IPS DF 6.9 (cell line): Measurements from ENCODE around the gene MYMK.

Source experiments
- DNase-seq: peaks from one replicate; pipeline ENCODE4 v3.0.0-alpha.2; 2013; ENCODE audit warnings: low read depth, low spot score
- H3K27ac ChIP-seq: one replicate; pipeline ENCODE4 v1.5.1; 2013; ENCODE audit warnings: low read length, control low read depth
- H3K27me3 ChIP-seq: 2 replicates; pipeline ENCODE4 v1.6.1; 2013; ENCODE audit warnings: mild to moderate bottlenecking, low read length; ENCODE audit not compliant: control insufficient read depth, insufficient read depth
- H3K36me3 ChIP-seq: 2 replicates; pipeline ENCODE4 v1.6.1; 2013; ENCODE audit warnings: low read length; ENCODE audit not compliant: control insufficient read depth, insufficient read depth
- H3K4me1 ChIP-seq: 2 replicates; pipeline ENCODE4 v1.6.1; 2013; ENCODE audit warnings: low read length; ENCODE audit not compliant: control insufficient read depth, insufficient read depth
- H3K4me3 ChIP-seq: 2 replicates; pipeline ENCODE4 v1.5.1; 2013; ENCODE audit warnings: mild to moderate bottlenecking, low read length
- H3K9me3 ChIP-seq: 2 replicates; pipeline ENCODE4 v1.6.1; 2013; ENCODE audit warnings: low read length, inconsistent platforms; ENCODE audit not compliant: control insufficient read depth, insufficient read depth
- WGBS: extraction: QIAGEN DNeasy Blood & Tissue Kit; methylation state at CpG from one replicate; pipeline ENCODE4 v1.1.7; 2013; ENCODE audit warnings: mixed read lengths, missing lambda C conversion rate; ENCODE audit not compliant: insufficient read length, insufficient coverage; 5-methylcytosine and 5-hydroxymethylcytosine counted together

The MYMK gene

DNA sequence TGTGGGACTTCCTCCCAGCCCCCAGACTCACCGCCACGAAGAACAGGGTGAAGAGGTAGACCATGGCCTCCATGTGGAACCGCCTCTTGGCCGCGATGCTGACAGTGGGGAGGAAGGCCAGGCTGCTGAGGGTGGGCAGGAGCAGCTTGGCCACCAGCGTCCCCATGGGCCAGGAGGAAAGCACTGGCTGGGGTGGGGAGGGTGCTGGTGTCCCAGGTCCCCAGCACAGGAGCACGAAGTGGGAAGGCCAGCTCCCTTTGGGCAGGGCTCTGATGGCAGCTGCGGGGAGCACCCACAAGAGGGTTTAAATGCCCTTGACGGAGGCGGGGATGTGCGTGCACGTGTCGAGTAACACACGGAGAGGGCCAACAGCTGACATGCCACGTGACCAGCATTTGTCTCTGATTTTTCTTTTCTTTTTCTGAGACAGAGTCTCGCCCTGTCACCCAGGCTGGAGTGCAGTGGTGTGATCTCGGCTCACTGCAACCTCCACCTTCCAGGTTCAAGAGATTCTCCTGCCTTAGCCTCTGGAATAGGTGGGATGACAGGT, at the start of gene MYMK:
TSS of gene MYMK (minus strand) at position 281 of the 550 bp plus-strand sequence. CDS start at position 166, 115 bp downstream.
- H3K27me3 ChIP-seq, result no peaks in the 10 kb centered on the region
- DNase-seq, result no peak
- H3K4me3 ChIP-seq, result no peak within 1 kb of the TSS
- peaks cover 10% of the 10 kb centered on the region for H3K4me1 ChIP-seq
- no peak within 1 kb of the TSS for H3K27ac ChIP-seq
- no peaks in the 10 kb centered on the region for H3K36me3 ChIP-seq
- no peaks in the 10 kb centered on the region for H3K9me3 ChIP-seq
- no CpG with 5 or more reads among the region's 17 CpGs for WGBS

- Histone ChIP-seq H3K27me3 (no peaks in the 10 kb centered on the region), H3K4me1 (no peaks in the 10 kb centered on the region; the same call in 1 of the 2 replicates), H3K9me3 (no peaks in the 10 kb centered on the region), H3K36me3 (no peaks in the 10 kb centered on the region), H3K27ac (no peak overlapping the region), H3K4me3 (no peak overlapping the region)
- no CpG with 5 or more reads among the region's 21 CpGs for WGBS
- DNase-seq, result no peak
Observed at GRCh38 chr9:133573791-133574515, 49.2 kb upstream of the MYMK start.

DNA sequence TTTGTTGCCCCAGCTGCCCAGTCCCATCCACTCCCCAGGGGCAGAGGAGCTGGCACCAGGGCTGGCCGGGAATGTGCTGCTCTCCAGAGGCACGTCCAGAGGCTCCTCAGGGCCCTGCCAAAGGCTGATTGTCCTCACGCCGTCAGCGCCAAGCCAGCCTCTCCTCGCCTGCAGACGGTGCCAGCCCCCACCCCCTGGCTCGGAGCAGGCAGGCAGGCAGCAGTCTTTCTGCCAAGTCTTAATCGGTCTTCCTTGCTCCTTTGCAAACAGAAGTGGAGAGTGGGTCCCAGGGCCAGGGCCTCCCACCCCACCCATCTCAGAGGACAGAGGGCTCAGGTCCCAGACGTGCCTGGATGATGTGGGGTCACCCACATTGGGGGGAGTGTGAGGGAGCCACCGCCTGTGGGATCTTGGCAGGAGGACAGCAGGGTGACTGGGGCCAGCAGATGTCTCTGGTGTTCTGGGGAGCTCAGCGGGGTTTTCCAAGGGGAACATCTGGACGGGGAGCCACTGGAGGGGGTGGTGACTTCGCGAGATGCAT, 48.1 kb upstream of the MYMK start:
- H3K9me3 ChIP-seq, result no peaks in the 10 kb centered on the region
- no peak for DNase-seq
- no peaks in the 10 kb centered on the region for H3K36me3 ChIP-seq
- H3K4me3 ChIP-seq, result no peak overlapping the region
- WGBS, result no CpG with 5 or more reads among the region's 15 CpGs
- H3K27me3 ChIP-seq, result no peaks in the 10 kb centered on the region
- no peaks in the 10 kb centered on the region; the same call in 1 of the 2 replicates for H3K4me1 ChIP-seq
- H3K27ac ChIP-seq, result no peak overlapping the region

DNA sequence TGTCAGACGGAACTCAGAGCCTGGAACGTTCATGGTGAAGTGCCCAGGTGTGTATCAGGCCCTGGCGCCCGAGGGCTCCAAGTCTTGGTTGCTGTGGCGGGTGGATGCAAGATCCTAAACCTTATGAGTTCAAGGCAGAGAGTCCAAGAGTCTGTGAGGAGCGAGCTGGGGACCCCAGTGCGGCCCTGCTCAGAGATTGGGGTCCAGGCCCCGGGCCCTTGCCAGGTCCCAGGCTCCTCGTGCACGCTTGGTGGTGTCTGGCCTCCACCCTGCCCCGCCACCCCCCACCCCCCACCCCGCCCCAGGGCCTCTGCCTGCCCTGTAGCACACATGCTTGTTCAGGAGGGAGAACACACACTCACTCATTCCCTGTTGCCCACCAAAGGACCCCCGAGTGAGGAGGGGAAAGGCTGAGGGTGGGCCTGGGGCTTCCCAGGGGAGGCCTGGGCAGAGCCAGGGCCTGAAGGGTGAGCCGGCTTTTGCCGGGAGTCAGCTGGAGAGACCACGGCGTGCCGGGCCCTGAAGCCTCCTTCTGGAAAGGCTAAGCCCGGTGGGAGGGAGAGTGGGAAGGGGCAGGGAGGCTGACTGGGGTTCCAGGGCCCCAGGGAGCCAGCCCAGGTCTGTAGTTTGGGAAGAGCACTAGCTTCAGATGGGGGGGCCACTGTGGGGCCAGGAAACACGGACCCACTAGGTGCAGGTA, 47.3 kb upstream of the MYMK start:
- H3K4me1 ChIP-seq, result no peaks in the 10 kb centered on the region; the same call in 1 of the 2 replicates
- H3K9me3 ChIP-seq, result no peaks in the 10 kb centered on the region
- no CpG with 5 or more reads among the region's 20 CpGs for WGBS
- H3K27ac ChIP-seq, result no peak overlapping the region
- no peak overlapping the region for H3K4me3 ChIP-seq
- no peak for DNase-seq
- H3K36me3 ChIP-seq, result no peaks in the 10 kb centered on the region
- H3K27me3 ChIP-seq, result no peaks in the 10 kb centered on the region

- H3K36me3 ChIP-seq, result no peaks in the 10 kb centered on the region
- no peak for DNase-seq
- no peaks in the 10 kb centered on the region for H3K9me3 ChIP-seq
- H3K4me3 ChIP-seq, result no peak overlapping the region
- no CpG with 5 or more reads among the region's 9 CpGs for WGBS
- H3K27ac ChIP-seq, result no peak overlapping the region
- no peaks in the 10 kb centered on the region for H3K27me3 ChIP-seq
- no peaks in the 10 kb centered on the region; the same call in 1 of the 2 replicates for H3K4me1 ChIP-seq
Observed at GRCh38 chr9:133571391-133571890, 46.7 kb upstream of the MYMK start.

DNA sequence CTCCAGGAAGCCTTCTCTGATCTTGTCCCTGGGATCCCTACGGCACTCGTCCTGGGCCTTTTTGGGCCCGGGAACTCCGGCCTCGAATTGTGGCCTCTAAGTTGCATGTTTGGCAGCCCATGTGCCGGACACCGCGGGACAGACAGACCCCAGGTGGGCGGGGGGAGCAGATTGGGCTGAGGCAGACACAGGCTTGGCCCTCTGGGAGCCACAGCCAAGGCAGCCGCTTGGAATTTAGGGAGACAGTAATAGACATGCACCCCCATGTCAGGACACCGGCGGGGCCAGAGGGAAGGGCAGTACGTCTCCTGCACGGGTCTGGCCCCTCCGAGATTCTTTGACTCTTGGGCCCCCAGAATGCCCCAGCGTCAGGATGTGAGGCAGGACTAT, 45.9 kb upstream of the MYMK start:
- WGBS, result no CpG with 5 or more reads among the region's 16 CpGs

DNA sequence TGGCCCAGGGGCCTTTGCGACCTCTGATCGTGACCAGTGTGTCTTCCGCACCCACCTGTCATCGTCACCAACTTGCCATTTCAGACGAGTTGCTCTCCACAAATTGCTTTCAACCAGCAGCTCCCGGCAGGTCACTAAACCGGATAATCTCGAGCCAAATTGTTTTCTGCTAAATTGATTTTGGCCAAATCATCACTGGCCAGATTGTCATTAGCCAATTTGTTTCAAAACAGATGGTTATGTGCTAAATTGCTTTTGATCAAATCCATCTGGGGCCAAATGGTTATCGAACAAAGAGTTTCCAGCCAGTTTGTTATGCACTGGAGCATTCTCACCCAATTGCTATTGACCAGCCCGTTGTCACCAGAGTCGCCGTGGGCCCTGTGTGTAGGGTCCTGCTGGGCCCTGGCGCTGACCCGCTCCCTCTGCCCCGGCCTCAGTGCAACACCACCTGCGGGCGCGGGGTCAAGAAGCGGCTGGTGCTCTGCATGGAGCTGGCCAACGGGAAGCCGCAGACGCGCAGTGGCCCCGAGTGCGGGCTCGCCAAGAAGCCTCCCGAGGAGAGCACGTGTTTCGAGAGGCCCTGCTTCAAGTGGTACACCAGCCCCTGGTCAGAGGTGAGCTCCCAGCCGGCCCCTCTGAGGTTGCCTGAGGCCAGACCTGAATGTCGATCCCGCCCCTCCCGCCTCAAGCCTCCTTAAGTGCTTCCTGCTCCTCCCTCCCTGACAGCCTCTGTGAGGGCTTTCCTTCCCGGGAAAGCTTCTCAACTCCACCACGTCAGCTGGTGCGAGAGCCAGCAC, 45.3 kb upstream of the MYMK start:
- Histone ChIP-seq H3K4me3 (no peak overlapping the region), H3K9me3 (no peaks in the 10 kb centered on the region), H3K4me1 (no peaks in the 10 kb centered on the region; the same call in 1 of the 2 replicates), H3K27me3 (no peaks in the 10 kb centered on the region), H3K36me3 (no peaks in the 10 kb centered on the region), H3K27ac (no peak overlapping the region)
- no peak for DNase-seq
- no CpG with 5 or more reads among the region's 36 CpGs for WGBS

More for the DNA sequence above, 45.9 kb upstream of the MYMK start:
- Histone ChIP-seq H3K27me3 (no peaks in the 10 kb centered on the region), H3K4me3 (no peak overlapping the region), H3K36me3 (no peaks in the 10 kb centered on the region), H3K9me3 (no peaks in the 10 kb centered on the region), H3K4me1 (no peaks in the 10 kb centered on the region; the same call in 1 of the 2 replicates), H3K27ac (no peak overlapping the region)
- no peak for DNase-seq

- Histone ChIP-seq H3K27me3 (no peaks in the 10 kb centered on the region), H3K4me1 (peaks cover 1% of the 10 kb centered on the region), H3K36me3 (no peaks in the 10 kb centered on the region), H3K27ac (no peak overlapping the region), H3K9me3 (no peaks in the 10 kb centered on the region), H3K4me3 (no peak overlapping the region)
- DNase-seq, result no peak
- WGBS, result no CpG with 5 or more reads among the region's 14 CpGs
Observed at GRCh38 chr9:133569121-133569785, 44.5 kb upstream of the MYMK start.

GRCh38 chr9:133568186-133568585, 43.4 kb upstream of the MYMK start:
- no peak overlapping the region for H3K27ac ChIP-seq
- DNase-seq, result no peak
- no peaks in the 10 kb centered on the region for H3K9me3 ChIP-seq
- no peak overlapping the region for H3K4me3 ChIP-seq
- no CpG with 5 or more reads among the region's 33 CpGs for WGBS
- H3K27me3 ChIP-seq, result no peaks in the 10 kb centered on the region
- peaks cover 3% of the 10 kb centered on the region for H3K4me1 ChIP-seq
- H3K36me3 ChIP-seq, result no peaks in the 10 kb centered on the region
